AML-193 (cell line): ENCODE measurements around the gene VASH1.
A peak's percentile ranks its signal among the peaks of the same experiment; 100 is the strongest.
"Not testable (repeated sequence)": the region's sequence is repeated elsewhere in the genome, so short reads cannot be mapped to it uniquely, and the experiment has no call there.

Experiments used
- DNase-seq, 2 experiments: peaks; one replicate each; lab custom pipeline; 2025; lab: John Stamatoyannopoulos, UW

Gene VASH1

DNA sequence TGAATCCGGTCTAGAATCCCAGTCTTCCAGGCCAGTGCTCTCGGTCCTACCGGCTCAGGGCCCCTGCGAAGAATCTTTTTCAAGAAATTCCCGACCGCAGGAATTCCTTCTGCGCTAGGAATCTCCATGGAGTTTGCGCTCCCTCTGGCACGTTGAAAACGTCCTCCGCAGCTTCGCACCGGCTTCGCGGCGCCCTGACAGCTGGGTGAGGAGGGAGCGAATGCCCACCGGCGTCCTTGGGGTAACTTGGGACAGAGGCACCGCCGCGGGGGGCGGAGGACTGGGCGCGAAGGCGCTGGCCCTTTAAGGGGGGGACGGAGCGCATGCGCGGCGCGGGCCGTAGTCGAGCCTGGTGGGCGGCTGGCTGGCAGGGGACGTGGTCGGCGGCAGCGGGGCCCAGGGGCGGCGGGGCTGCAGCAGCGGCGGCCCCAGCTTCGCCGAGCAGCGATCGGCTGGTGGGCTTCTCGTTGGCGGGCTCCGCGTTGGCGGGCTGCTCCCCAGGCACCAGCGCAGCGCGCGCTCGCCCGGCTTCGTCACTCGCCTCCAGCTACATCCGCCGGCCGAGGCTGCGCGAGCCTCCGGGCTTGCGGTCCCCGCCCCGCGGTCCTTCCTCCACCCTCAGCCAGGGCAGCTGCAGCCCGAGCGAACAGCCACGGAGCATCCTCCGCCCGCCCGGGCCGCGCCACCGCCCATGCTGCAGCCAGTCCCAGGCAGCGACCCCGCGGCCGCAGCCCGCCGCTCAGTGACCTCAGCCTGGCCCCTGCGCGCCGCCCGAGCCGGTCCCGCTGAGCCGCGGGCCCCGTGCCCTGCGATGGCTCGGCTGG lies at the start of gene VASH1:
TSS of gene VASH1 (plus strand) at position 333 of the 824 bp plus-strand sequence. CDS start 1,354 bp downstream, outside the sequence.
- peak; percentile 22 to 32 for DNase-seq

DNA sequence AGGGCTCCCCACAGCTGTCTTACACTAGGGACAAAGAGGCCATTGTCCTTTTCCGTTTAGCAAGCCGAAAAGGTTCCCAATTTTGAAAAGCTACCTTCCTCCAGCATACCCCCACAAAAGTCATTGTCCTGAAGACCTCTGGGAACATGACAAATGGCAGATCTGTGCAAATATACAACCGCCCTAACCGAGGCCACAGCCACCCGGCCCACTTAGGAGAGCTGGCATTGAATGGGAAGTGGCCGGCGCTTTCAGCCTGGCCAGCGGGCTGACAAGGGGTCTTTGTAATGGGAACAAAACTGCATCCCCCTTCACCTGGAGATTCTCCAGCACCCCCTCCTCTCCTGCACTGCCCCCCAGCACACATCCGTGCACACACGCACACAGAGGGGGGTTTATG lies 48.1 kb upstream of the VASH1 start:
- no peak for DNase-seq

- DNase-seq, result no peak
Observed at GRCh38 chr14:76714470-76714869, 46.8 kb upstream of the VASH1 start.

GRCh38 chr14:76715101-76715500 lies 46.2 kb upstream of the VASH1 start:
- DNase-seq, result no peak

GRCh38 chr14:76715511-76716081 lies 45.7 kb upstream of the VASH1 start:
- DNase-seq, result no peak

GRCh38 chr14:76716285-76716684 lies 45.0 kb upstream of the VASH1 start:
- DNase-seq, result no peak

GRCh38 chr14:76717508-76718290 lies 43.6 kb upstream of the VASH1 start:
- DNase-seq, result no peak

GRCh38 chr14:76718306-76719040 lies 42.8 kb upstream of the VASH1 start:
- DNase-seq, result no peak

DNA sequence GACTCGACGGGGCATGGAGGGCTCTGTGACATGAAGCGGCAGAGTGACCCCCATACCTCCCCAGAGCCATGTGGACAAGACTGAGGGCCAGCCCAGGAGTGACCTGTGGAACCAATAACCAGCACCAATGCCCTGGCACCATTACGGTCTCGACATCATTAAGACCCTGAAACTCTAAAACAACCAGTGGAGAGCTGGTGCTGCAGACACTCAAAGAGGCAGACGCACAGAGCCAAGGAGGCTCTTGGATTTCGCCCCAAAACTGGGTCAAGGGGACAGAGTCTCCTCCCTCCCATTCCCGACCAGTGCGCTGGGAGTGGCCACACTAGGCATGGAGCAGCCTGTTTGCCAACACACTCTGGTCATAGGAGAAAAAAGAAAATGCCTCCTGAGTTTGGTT lies 41.6 kb upstream of the VASH1 start:
- no peak for DNase-seq

DNA sequence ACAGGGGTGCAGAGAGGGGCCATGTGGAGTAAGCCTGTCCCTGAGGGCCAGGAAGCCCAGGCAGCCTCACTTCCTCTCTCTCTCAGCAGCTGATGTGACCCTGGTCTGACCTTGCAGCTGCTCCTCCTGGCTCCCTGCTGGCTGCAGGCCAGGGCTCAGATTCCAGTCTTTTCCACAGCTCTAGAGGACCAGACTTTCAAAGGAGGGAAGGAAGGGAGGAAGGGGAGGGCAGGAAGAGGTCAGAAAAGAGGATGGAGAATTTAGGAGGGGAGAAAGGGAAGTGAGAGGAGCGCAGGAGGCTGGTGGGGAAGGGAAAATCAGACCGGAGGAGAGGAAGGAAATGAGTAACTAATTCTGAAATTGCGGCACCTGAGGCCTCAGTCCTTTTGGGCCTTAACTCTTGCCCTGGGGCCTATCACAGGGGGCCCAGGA lies 40.9 kb upstream of the VASH1 start:
- DNase-seq, result peak; percentile 42 to 49

DNA sequence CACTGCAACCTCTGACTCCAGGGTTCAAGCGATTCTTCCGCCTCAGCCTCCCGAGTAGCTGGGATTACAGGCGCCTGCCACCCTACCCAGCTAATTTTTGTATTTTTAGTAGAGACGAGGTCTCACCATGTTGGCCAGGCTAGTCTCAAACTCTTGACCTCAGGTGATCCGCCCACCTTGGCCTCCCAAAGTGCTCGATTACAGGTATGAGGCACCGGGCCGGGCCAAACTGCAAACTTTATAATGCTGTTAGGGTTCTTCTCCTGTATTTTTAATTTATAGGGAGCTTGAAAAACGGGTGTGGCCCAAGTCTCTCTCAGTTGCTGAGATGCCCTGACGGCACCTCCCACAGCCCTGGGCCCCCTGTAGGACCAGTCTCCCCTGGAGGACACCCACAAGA lies 39.8 kb upstream of the VASH1 start:
- not testable (repeated sequence) for DNase-seq

- no peak for DNase-seq
Observed at GRCh38 chr14:76724651-76725550, 36.4 kb upstream of the VASH1 start.

DNA sequence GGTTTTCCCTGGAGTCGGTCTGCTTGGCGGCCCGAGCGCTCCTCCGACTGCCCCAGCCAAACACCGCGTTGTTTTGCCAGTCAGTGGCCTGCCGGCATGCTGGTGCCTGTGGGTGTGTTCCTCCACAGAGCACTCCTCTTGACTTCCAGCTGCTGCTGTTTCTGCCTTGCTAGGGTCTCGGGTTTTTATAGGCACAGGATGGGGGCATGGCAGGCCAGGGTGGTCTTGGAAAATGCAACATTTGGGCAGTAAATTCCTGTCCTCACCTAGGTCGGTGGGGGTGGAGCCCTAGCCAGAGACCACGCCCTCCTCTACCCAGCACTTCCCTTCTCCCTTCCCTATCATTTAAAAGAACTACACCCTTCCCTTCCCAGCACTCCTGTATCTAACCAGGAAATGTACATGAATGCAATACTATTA lies 34.7 kb upstream of the VASH1 start:
- DNase-seq, result no peak

DNA sequence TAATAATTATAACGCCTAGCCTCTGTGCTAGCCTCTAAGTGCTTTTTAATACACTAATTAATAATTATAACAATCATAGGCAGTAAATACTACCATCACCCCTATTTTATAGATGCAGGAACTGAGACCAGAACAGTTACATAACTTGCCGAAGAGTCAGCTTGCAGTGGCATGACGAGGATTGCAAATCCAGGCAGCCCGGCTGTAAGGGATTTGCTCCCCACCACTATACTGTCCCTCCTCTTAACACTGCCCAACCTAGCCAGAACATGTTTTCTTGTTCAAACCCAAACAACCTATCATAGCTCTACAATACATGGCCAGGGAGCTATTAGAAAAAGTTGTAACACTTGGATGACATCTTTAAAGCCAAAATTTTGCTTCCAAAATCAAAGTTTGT lies 33.9 kb upstream of the VASH1 start:
- no peak for DNase-seq

- no peak for DNase-seq
Observed at GRCh38 chr14:76727901-76728300, 33.4 kb upstream of the VASH1 start.

DNA sequence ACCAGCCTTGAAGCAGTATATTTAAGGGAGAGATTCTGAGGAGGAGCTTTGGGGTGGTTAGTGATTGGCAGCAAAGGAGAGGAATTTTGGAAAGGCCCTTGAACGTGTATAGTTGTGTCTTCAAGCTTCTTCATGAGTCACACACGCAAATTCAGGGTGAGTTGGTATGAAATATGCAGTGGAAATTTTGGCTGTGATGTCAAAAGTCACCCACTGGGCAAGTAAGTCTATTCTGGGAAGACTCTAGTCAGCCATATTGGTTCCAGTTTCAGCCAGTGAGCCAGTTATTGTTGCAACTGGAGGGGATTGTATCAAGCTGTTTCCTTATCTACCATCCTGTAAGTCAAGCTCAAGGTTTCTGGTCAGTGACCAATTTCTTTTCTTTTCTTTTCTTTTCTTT lies 32.0 kb upstream of the VASH1 start:
- no peak for DNase-seq

DNA sequence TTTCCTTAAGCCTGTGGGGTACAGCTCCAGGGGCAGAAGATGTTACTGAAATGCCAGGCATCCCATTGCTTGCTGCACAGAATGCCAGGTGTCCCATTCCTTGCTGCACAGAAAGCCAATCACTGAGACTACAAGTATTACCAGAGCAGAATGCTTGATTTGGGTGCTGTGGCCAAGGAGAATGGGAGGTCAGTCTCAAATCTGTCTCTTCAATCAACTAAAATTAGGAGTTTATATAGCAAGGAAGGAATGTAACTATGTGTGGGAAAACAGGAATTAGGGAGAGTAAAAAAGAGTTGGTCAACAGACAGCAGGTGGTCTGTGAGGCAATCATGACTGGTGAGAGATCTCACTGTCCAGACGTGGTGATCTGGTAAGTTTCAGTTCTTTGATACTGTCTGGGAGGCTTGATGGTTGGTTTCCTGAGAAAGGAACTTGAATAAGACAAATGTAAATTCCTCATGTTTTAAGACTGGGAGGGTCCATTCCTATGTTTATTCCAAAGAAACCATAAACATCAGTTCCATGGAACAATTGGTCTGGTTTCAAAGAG lies 31.2 kb upstream of the VASH1 start:
- no peak for DNase-seq

- not testable (repeated sequence) for DNase-seq
Observed at GRCh38 chr14:76734501-76734900, 26.8 kb upstream of the VASH1 start.

- no peak for DNase-seq
Observed at GRCh38 chr14:76736514-76736913, 24.8 kb upstream of the VASH1 start.

- no peak for DNase-seq
Observed at GRCh38 chr14:76741074-76741473, 20.2 kb upstream of the VASH1 start.

DNA sequence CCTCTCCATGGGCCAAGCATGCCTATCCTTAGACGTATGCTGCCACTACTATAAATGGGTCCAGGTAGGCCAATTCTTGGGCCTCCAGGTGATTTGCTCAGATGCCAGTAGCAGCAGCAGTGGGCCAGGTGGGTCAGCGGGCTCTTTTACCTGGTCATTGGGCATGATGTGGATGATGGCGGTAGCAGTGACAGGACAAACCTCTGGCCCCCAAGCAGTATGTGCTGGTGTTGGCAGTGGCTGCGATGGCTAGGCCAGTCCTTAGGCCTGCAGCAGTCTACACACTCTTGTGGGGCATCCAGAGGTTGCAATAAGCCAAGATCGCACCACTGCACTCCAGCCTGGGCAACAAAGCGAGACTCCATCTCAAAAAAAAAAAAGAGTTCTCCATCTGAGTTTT lies 19.1 kb upstream of the VASH1 start:
- no peak for DNase-seq
